ENCODE results near the gene BDP1.

GRCh38 chr5:71471193-71471592 is 15.7 kb downstream of the BDP1 start:
- no peak for TF ChIP-seq CTCF (conservative IDR thresholded peaks at IDR 0.05; ENCODE audit: low read depth, low read length)
- TF ChIP-seq POLR2A (IDR thresholded peaks at IDR 0.05; ENCODE audit: low read depth, low read length) = no peak
- TF ChIP-seq RFX5 (IDR thresholded peaks at IDR 0.05; ENCODE audit: low read depth, low read length) = no peak
- TF ChIP-seq MAZ (IDR thresholded peaks at IDR 0.05; ENCODE audit: borderline replicate concordance, low read depth, low read length) = no peak
- no peak for TF ChIP-seq CEBPB (IDR thresholded peaks at IDR 0.05; ENCODE audit: low read depth, low read length)
- no peak for TF ChIP-seq BHLHE40 (IDR thresholded peaks at IDR 0.05; ENCODE audit: low read depth, low read length)
- TF ChIP-seq RAD21 (IDR thresholded peaks at IDR 0.05; ENCODE audit: low read length) = no peak

Data from IMR-90 (cell line).